ENCODE measurements around the gene PDSS2. TPM values are rescaled to one million over a fixed set of nuclear protein-coding genes. Genes with fewer than 3 reads are reported as not detected.

Gene PDSS2
- total and polyA plus RNA-seq, 9 of the 15 experiments (the other 6 are each of a cell fraction or from before 2014, with no cell fraction given): 5.8 to 21.1 (median 12.0) TPM

DNA sequence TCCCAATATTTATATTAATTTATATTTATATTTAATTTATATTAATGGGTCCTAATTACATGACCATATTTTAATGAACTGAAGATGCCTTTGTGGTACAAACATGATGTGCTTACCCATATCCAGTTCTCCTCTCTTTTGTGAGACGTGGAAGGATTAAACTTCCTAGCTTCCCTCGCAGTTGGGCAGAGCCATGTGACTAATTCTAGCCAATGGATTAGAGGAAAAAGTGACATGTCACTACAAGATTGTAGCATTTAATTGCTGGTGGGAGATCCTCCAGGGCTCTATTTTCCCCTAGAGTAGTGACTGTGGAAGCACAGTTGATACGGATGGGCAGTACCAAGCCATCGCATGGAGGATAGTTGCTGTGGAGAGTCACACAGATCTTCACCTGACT lies 25.8 kb upstream of the PDSS2 start:
- ChIA-PET CTCF (ENCODE audit: low intra/inter-chr PET ratio) (no interaction called here), POLR2A (no interaction called here)
- peaks cover 42 to 51% of the 10 kb centered on the region in 2 experiments for H3K27me3 ChIP-seq (ENCODE audit: control insufficient read depth in 2 of 2, insufficient read depth in 2 of 2, low read length in 2 of 2)
- H3K4me3 ChIP-seq: no peak overlapping the region
- H3K36me3 ChIP-seq (ENCODE audit: control insufficient read depth, insufficient read depth, low read length): no peaks in the 10 kb centered on the region
- ATAC-seq (no peak), DNase-seq (ENCODE audit: extremely low read depth in 1 of 4, low spot score in 3 of 4) (peak in 1 of 4 experiments; percentile 11), FAIRE-seq (no peak)
- intact Hi-C loops (cut with micrococcal nuclease): no loop called here
- peaks cover 0 to 18% of the 10 kb centered on the region in 2 experiments; a peak in 3 of 5 replicates for H3K4me1 ChIP-seq (replicated peaks in 1 of 2; ENCODE audit: control insufficient read depth in 2 of 2, insufficient read depth in 2 of 2, low read length in 2 of 2)
- no peaks in the 10 kb centered on the region for H4K20me1 ChIP-seq (replicated peaks; ENCODE audit: control insufficient read depth, insufficient read depth, low read length)
- H3K79me2 ChIP-seq (ENCODE audit: control insufficient read depth, insufficient read depth, low read length): no peaks in the 10 kb centered on the region
- no peak overlapping the region for H3K9ac ChIP-seq (ENCODE audit: insufficient read depth in 1 of 2, low read depth in 2 of 2, low read length in 2 of 2)
- in situ Hi-C loops (cut with MboI): no loop called here
- WGBS (ENCODE audit: insufficient coverage, low coverage, missing lambda C conversion rate): 24% methylated on average over 4 of the region's 4 CpGs
- no peak overlapping the region for H3K27ac ChIP-seq (ENCODE audit: extremely low read depth, low read depth, low read length)
- no peaks in the 10 kb centered on the region for H3K9me3 ChIP-seq (replicated peaks; ENCODE audit: control insufficient read depth, insufficient read depth, low read depth, low read length)
- BruUV-seq (replicated peaks): no TSS peak
- H2AFZ ChIP-seq (ENCODE audit: low read depth, low read length): no peak overlapping the region
- H3K9me1 ChIP-seq (ENCODE audit: control insufficient read depth, insufficient read depth, low read length): no peaks in the 10 kb centered on the region
- H3K4me2 ChIP-seq (ENCODE audit: insufficient read depth, low read length): no peak overlapping the region
- no peak for TF ChIP-seq MAFF (IDR thresholded peaks at IDR 0.05; ENCODE audit: low read length)
- TF ChIP-seq SREBF2 (CRISPR knock-in tag; IDR thresholded peaks at IDR 0.05): no peak
- TF ChIP-seq, protein P1, sequence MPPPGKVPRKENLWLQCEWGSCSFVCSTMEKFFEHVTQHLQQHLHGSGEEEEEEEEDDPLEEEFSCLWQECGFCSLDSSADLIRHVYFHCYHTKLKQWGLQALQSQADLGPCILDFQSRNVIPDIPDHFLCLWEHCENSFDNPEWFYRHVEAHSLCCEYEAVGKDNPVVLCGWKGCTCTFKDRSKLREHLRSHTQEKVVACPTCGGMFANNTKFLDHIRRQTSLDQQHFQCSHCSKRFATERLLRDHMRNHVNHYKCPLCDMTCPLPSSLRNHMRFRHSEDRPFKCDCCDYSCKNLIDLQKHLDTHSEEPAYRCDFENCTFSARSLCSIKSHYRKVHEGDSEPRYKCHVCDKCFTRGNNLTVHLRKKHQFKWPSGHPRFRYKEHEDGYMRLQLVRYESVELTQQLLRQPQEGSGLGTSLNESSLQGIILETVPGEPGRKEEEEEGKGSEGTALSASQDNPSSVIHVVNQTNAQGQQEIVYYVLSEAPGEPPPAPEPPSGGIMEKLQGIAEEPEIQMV (tag; conservative IDR thresholded peaks at IDR 0.05; ENCODE audit: low read depth): no peak
- no peak for TF ChIP-seq ZBTB2 (IDR thresholded peaks at IDR 0.05)
- no peak for TF ChIP-seq ZMIZ1 (IDR thresholded peaks at IDR 0.05; ENCODE audit: low read depth in 2 of 2, low read length in 2 of 2)
- no peak for TF ChIP-seq MXI1 (IDR thresholded peaks at IDR 0.05; ENCODE audit: low read depth, low read length)
- TF ChIP-seq CREB3L1 (IDR thresholded peaks at IDR 0.05; ENCODE audit: borderline replicate concordance, low read depth): no peak
- no peak for TF ChIP-seq ZC3H11A (IDR thresholded peaks at IDR 0.05; ENCODE audit: low read depth, low read length)
- no peak for TF ChIP-seq FOXJ2 (tag; IDR thresholded peaks at IDR 0.05)
- no peak for TF ChIP-seq ZNF316 (IDR thresholded peaks at IDR 0.05)
- peak; percentile 57 for TF ChIP-seq USF1 (CRISPR knock-in tag; IDR thresholded peaks at IDR 0.05)
- TF ChIP-seq STAT5A (IDR thresholded peaks at IDR 0.05; ENCODE audit: borderline replicate concordance, low read length): no peak
- TF ChIP-seq NR4A1 (CRISPR knock-in tag; IDR thresholded peaks at IDR 0.05): no peak
- TF ChIP-seq NR4A1 (tag; IDR thresholded peaks at IDR 0.05): no peak
